ENCODE measurements around the gene KRTCAP2.

DNA sequence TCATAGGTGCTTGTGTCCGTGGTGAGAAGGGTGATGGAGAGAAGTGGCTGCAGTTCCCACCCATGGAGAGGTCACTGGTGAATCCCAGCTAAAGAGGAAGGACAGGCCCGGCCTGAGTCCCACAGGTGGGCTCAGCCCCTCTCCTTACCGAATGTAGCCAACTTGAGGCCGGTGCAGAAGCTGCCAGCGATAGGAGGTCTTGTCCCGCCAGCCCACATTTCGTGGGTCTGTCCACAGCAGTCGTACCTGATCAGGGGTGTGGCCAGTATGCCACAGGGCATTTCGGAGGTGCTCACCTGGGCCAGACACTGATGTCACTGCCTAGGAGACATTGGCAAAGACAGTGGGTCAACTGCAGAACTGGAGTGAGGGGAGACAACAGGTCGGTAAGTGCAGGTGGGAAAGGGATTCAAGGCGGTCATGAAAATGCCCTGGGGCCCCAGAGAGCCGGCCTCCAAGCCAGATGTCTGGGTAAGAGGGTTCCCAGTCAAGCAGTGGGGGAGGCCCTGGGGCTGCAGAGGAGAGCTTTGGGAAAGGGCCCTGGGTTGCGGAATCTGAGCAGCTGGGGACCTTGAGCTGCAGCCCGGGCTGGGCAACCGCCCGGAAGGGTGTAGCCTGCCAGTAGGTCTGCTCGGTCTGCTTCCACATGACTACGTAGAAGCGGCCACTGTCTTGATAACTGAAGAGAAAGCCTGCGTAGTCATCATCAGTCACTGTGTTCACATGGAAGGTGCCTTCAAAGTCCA, 24.0 kb upstream of the KRTCAP2 start:
- TF ChIP-seq EZH2 (IDR thresholded peaks at IDR 0.05) (no peak), POLR2AphosphoS5 (IDR thresholded peaks at IDR 0.05; ENCODE audit: borderline replicate concordance, low read depth, low read length) (no peak), FOXP2 (optimal IDR thresholded peaks at IDR 0.05; ENCODE audit: control extremely low read depth, extremely low read length, insufficient read depth) (no peak)
